Measurements from ENCODE around the gene SERPINI2. TPM values are rescaled to one million over a fixed set of nuclear protein-coding genes. Genes with fewer than 3 reads are reported as not detected.

Gene SERPINI2
- not detected in 2 replicates for total RNA-seq

GRCh38 chr3:167473863-167474262 lies at the start of gene SERPINI2:
Gene SERPINI2, minus strand, starts transcription at chr3:167474042. Its CDS starts 2,208 bp downstream, at chr3:167471834.

Other genes starting within 250 kb of the SERPINI2 start
- not detected in 2 replicates for gene ZBBX, start 93.7 kb downstream of the SERPINI2 start, total RNA-seq
- 0.17 and 1.0 TPM in 2 replicates for gene WDR49, start 179.9 kb upstream of the SERPINI2 start, total RNA-seq

Data from smooth muscle cell of trachea (primary cell).